ENCODE measurements around the gene RARRES1. TPM values are rescaled to one million over a fixed set of nuclear protein-coding genes. Genes with fewer than 3 reads are reported as not detected.

RARRES1 gene
- total RNA-seq, 2 experiments from 2014 or later: not detected

GRCh38 chr3:158766364-158766763 lies 34.1 kb upstream of the RARRES1 start:
- ChIA-PET CTCF (no interaction called here), POLR2A (no interaction called here)

GRCh38 chr3:158765518-158766205 lies 33.4 kb upstream of the RARRES1 start:
- ChIA-PET POLR2A (no interaction called here), CTCF (no interaction called here)

GRCh38 chr3:158763421-158763820 lies 31.2 kb upstream of the RARRES1 start:
- CTCF ChIA-PET: interaction anchor here (0.8 kb wide), 1 partner anchor 21 kb away, joined by 3 read pairs; no protein-coding TSS in a partner anchor
- POLR2A ChIA-PET: no interaction called here

- ChIA-PET CTCF (interaction anchor here (0.7 to 0.8 kb wide), 2 partner anchors 20 to 36 kb away, joined by 3 to 4 read pairs; no protein-coding TSS in a partner anchor), POLR2A (no interaction called here)
Measured at GRCh38 chr3:158762701-158763100, 30.4 kb upstream of the RARRES1 start.

- CTCF ChIA-PET: no interaction called here
- POLR2A ChIA-PET: no interaction called here
Measured at GRCh38 chr3:158761350-158761749, 29.1 kb upstream of the RARRES1 start.

- CTCF ChIA-PET: no interaction called here
- POLR2A ChIA-PET: no interaction called here
Measured at GRCh38 chr3:158755421-158755820, 23.2 kb upstream of the RARRES1 start.

GRCh38 chr3:158753854-158754253 lies 21.6 kb upstream of the RARRES1 start:
- ChIA-PET CTCF (no interaction called here), POLR2A (no interaction called here)

- ChIA-PET POLR2A (no interaction called here), CTCF (no interaction called here)
Measured at GRCh38 chr3:158751316-158751715, 19.1 kb upstream of the RARRES1 start.

- CTCF ChIA-PET: no interaction called here
Measured at GRCh38 chr3:158750016-158750415, 17.8 kb upstream of the RARRES1 start.

GRCh38 chr3:158749526-158749925 lies 17.3 kb upstream of the RARRES1 start:
- CTCF ChIA-PET: no interaction called here
- POLR2A ChIA-PET: no interaction called here

More at GRCh38 chr3:158750016-158750415, 17.8 kb upstream of the RARRES1 start:
- POLR2A ChIA-PET: no interaction called here

GRCh38 chr3:158748237-158748828 lies 16.1 kb upstream of the RARRES1 start:
- CTCF ChIA-PET: no interaction called here

GRCh38 chr3:158747417-158747816 lies 15.2 kb upstream of the RARRES1 start:
- ChIA-PET CTCF (no interaction called here), POLR2A (no interaction called here)

More at GRCh38 chr3:158748237-158748828, 16.1 kb upstream of the RARRES1 start:
- POLR2A ChIA-PET: no interaction called here

- POLR2A ChIA-PET: no interaction called here
- CTCF ChIA-PET: interaction anchor here (2.0 kb wide), 1 partner anchor 18 kb away, joined by 6 read pairs; no protein-coding TSS in a partner anchor
Measured at GRCh38 chr3:158745551-158745950, 13.3 kb upstream of the RARRES1 start.

- ChIA-PET POLR2A (no interaction called here), CTCF (interaction anchor here (2.0 kb wide), 1 partner anchor 18 kb away, joined by 6 read pairs; no protein-coding TSS in a partner anchor)
Measured at GRCh38 chr3:158744567-158745288, 12.5 kb upstream of the RARRES1 start.

GRCh38 chr3:158743664-158744566 lies 11.7 kb upstream of the RARRES1 start:
- POLR2A ChIA-PET: interaction anchor here (0.6 kb wide), 1 partner anchor 16 kb away, joined by 7 read pairs; no protein-coding TSS in a partner anchor
- CTCF ChIA-PET: interaction anchor here (2.0 kb wide), 1 partner anchor 17 kb away, joined by 6 read pairs; no protein-coding TSS in a partner anchor

- CTCF ChIA-PET: interaction anchor here (1.0 kb wide), 1 partner anchor 20 kb away, joined by 3 read pairs; no protein-coding TSS in a partner anchor
- POLR2A ChIA-PET: interaction anchor here (0.6 kb wide), 1 partner anchor 15 kb away, joined by 7 read pairs; no protein-coding TSS in a partner anchor
Measured at GRCh38 chr3:158742871-158743663, 10.8 kb upstream of the RARRES1 start.

GRCh38 chr3:158739661-158740060 lies 7.4 kb upstream of the RARRES1 start:
- POLR2A ChIA-PET: no interaction called here
- CTCF ChIA-PET: no interaction called here

- ChIA-PET CTCF (no interaction called here), POLR2A (no interaction called here)
Measured at GRCh38 chr3:158739078-158739477, 6.8 kb upstream of the RARRES1 start.

- CTCF ChIA-PET: no interaction called here
Measured at GRCh38 chr3:158738653-158739052, 6.4 kb upstream of the RARRES1 start.

More at GRCh38 chr3:158738653-158739052, 6.4 kb upstream of the RARRES1 start:
- POLR2A ChIA-PET: no interaction called here

Data from activated CD8-positive, alpha-beta memory T cell treated with anti-CD3 and anti-CD28 coated beads for 36 hours (primary cell).